GM20431 (cell line): ENCODE results near the gene GGT6.

Experiments
- in situ Hi-C: fragments of 300-500 bp; cut with MseI, MboI; formaldehyde crosslinking; loops from one replicate; pipeline ENCODE4 v1.15.0; 2020; ENCODE audit warnings: low sequenced_read_pairs; ENCODE audit not compliant: unreplicated experiment

The GGT6 gene

DNA sequence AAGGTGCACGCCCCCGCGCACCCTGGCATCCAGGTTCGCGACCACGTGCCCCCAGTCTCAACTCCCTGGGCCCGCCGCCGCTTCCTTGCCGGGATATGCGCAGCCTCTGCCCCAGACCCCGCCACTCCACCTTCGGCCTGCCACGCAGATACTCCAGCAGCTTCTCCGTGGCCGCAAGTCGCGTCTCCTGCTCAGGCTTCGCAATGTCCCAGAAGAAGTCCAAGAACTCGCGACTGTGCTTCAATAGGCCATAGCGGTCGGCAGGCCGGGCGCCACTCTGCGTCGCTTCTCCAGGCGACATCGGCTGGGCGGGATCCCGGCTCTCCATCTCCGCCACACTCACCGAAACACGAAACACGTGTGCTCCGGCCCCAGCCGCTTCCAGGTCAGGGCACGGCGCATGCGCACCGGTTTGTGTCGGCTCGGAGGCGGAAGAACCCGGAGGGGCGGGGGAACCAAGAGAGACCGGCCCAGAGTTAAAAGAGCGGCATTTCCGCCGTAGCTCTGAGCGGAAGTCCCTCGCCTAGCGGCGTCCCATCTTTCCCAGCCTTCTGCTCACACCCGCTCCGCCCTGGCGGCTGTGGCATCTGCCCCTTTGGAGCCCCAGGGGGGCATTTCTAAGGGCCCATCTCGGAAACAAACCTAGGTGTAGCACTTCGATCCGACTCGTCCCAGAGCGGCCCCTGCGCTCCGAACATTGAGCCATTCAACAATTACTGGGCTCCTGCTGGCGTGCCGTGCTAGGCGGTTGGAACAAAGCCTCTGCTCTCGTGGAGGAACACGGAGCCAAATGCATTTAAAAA lies 5.2 kb downstream of the GGT6 start, which contains the start of gene MYBBP1A:
Gene MYBBP1A (minus strand): TSS at position 388 of the 803 bp plus-strand sequence. CDS start 60 bp downstream, at position 328.
- in situ Hi-C loops = no loop called here

DNA sequence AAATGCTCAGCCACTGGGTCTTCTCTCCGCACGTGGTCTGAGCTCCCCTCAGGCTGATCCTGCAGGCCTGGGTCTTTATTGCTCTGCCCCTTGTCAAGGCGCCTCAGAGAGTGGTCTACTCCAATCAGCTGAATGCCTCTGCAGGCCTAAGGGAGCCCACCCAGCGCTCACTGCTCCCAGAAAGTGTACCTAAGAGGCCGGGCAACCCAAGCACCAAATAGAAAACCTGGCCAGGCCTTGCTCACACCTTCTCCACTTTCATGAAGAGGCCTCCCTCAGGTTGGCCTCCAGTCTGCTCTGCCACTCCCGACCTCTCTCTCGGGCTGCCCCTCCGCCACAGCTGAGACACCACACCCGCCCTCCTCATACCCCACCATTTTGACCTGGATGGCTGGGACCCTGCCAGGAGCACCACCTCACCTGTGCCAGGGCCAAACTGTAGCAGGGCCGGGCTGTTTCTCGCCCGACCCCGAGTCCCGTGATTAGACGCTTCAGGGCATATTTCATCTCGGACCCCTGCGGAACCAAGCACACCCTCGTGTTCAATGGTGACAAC lies 5.9 kb downstream of the GGT6 start:
- in situ Hi-C loops = no loop called here

- in situ Hi-C loops = no loop called here
These were observed 6.7 kb downstream of the GGT6 start for GRCh38 chr17:4553669-4554068.

GRCh38 chr17:4551796-4552525 lies 8.4 kb downstream of the GGT6 start:
- in situ Hi-C loops = no loop called here

- in situ Hi-C loops = no loop called here
These were observed 9.2 kb downstream of the GGT6 start for GRCh38 chr17:4551141-4551540.

- in situ Hi-C loops = no loop called here
These were observed 9.8 kb downstream of the GGT6 start for GRCh38 chr17:4550534-4551039.

- in situ Hi-C loops = no loop called here
These were observed 10.4 kb downstream of the GGT6 start for GRCh38 chr17:4549781-4550533.

GRCh38 chr17:4548721-4549531 lies 11.5 kb downstream of the GGT6 start:
- in situ Hi-C loops = no loop called here

GRCh38 chr17:4548061-4548461 lies 12.3 kb downstream of the GGT6 start:
- in situ Hi-C loops = no loop called here

GRCh38 chr17:4547118-4547906 lies 13.1 kb downstream of the GGT6 start:
- in situ Hi-C loops = no loop called here

- in situ Hi-C loops = no loop called here
These were observed 15.0 kb downstream of the GGT6 start for GRCh38 chr17:4545217-4545951.

GRCh38 chr17:4544951-4545216 lies 15.5 kb downstream of the GGT6 start:
- in situ Hi-C loops = no loop called here

DNA sequence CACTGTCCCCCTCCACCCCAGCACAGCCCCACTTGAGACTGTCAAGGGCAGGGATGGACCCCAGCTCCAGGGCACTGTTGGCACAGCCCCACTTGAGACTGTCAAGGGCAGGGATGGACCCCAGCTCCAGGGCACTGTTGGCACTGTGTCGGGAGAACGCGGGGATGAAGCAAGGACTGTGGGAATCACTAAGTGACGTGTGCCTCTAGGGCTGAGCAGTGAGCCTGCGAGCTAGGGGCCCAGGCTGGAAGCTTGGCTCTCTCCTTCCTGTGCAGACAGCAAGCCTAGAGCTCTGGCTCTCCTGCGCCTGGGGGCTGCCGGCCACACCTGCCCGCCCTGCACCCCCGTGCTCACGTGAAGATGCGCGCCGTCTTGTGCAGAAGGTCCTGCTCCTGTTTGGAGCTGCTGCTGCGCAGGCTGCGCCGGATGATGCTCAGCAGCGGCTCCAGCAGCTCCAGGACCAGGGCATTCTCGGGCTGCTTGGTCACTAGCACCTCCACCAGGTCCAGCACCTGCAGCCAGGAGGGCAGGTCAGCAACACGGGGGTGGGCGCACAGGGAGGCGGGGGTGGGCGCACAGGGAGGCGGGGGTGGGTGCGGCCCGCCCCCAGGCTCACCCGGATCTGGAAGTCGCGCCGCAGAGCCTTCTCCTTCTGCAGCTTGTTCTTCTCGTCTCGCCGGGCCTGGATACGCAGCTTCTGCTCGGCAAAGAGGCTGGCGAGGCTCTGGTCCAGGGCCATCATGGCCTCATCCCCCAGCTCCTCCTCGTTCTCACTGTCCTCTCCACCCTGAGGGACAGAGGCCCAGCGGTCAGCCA lies 16.0 kb downstream of the GGT6 start:
- in situ Hi-C loops = no loop called here

DNA sequence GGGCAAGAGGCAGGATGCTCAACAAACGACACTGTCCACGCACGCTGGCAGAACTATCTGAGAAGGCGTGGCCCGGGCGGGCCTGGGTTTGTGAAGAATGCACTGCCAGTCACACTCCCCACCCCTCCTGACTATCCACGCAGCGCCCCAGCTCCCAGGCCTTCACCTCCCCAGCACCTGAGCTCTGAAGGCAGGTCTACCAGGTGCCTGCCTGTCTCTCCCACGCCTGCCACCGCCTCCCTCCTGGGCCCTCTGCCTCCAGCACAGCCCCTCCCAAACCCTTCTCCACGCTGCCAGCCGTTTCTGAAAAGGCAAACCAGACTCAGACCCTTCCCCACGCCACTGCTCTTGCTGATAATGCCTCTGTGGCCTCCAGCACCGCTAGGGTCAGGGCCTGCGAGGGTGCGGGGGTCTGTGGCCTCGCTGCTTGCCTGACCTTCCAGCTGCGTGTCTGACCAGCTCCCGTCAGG lies 16.8 kb downstream of the GGT6 start:
- in situ Hi-C loops = no loop called here

GRCh38 chr17:4542726-4543191 lies 17.6 kb downstream of the GGT6 start:
- in situ Hi-C loops = no loop called here

DNA sequence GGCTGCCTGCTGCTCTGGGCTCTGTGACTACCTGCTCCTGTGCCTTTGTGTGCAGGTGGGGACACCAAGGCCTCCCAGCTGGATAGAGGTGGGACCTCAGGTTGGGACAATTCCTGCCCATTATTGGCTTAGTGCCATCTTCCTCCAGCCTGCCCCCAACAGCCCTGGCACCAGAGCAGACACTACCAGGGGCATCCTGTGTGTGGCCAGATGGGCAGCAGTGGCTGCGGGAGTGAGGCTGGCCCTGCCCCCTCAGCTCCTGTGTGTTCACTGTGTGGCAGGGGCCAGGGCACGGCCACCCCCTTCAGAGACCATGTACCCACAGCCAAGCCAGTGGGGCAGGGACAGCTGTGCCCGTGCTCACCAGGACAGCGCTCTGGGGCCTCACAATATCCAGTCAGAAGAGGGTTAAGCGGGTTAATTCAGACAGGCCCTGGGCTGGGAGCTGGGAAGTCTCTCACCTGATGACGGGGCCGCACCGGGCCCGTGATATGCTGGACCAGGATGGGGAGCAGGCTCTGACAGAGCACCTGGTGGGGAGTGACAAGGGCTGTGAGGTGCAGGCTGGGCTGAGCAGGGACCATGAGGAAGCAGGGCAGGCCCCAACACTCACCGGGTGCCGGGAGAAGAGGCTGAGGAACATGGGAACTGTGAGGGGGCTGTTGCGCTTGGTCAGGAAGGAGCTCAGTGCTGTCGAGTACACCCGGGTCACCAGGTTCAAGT lies 18.2 kb downstream of the GGT6 start:
- in situ Hi-C loops = no loop called here
